Stimulated activated CD4-positive, alpha-beta T cell treated with anti-CD3 and anti-CD28 coated beads, Interleukin-15, amount 100 ng/mL, for 48 hours (primary cell): ENCODE results near the gene IL1RAPL1.

Experiments
- DNase-seq, 2 donors: peaks; one replicate each; pipeline ENCODE4 v3.0.0-alpha.2; 2020; ENCODE audit warnings: low read depth in 2 of 2

IL1RAPL1 gene

GRCh38 chrX:28969126-28969525, 381.9 kb downstream of the IL1RAPL1 start:
- no peak for DNase-seq

DNA sequence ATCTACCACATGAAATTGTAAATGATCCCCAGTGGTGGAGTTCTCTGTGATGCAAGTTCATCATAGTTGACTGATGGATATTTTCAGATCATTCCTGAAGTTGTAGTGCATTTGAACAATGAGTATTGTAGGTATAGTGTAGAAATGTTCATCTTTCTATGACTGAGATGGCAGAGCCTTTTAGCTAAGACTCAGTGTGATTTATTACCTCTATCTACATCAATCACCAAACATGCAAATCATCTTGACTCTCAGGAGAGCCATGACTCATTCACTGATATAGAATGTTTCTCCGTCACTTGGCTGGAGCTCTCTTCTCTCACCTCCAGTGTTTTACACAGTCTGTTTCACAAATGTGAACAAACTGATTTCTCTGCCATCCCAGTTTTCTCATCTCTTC, 392.6 kb downstream of the IL1RAPL1 start:
- DNase-seq = no peak

DNA sequence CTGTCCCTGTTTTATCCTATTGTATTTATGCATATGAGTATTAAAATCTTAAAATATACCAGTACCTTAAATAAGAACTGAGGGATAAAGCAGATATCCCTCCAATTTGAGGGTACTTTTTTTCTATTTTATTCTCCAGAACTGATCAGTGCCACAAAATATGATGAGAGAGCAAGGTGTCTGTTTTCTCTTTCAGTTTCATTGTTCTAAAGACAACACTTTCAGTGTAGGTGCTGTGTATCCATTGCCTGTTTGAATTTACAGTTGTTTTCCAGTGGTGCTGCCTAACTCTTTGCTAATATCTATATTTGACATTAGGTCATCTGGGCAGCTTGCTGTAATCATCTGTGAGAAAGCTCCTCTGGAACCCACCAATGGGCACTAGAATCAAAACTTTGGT, 394.7 kb downstream of the IL1RAPL1 start:
- DNase-seq = no peak

- DNase-seq = no peak
These were observed 401.0 kb downstream of the IL1RAPL1 start for GRCh38 chrX:28988246-28988645.

DNA sequence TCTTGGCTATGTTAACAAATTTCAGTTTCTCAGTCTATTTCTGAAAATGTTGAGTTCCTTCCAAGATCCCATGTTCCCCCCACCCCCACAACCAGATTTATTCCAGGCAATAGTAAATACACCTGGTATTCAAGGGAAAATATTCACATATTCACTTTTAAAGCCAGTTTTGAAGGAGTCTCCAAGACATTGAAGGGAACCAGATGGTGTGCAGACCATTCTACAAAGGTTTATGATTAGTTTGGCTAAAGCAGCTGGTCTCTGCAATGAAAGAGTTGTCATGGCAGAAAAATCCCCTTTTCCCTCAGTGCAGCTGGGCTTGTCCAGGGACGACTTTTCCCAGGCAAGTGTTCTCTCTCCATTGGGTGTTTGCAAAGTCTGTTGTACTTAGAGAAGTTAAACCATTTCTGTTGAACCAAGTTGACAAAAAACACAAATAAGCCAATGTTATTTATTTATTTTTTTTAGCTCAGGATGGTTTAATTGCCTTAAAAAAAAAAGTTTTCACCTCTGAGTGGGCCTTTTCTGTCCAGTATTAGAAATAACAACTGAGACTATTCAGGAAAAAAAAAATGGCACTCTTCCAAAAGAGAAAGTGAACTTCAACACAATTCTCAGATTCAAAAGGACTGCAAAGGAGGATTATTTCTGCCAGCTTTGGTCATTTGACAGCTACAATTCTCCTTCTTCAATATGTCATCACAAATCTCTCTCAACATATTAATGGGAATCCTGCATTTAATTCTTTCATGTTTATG, 410.6 kb downstream of the IL1RAPL1 start:
- DNase-seq = no peak

- DNase-seq = no peak
These were observed 411.4 kb downstream of the IL1RAPL1 start for GRCh38 chrX:28998609-28999135.

- no peak for DNase-seq
These were observed 425.6 kb downstream of the IL1RAPL1 start for GRCh38 chrX:29012867-29013266.

GRCh38 chrX:29023207-29023606, 436.0 kb downstream of the IL1RAPL1 start:
- DNase-seq = no peak

DNA sequence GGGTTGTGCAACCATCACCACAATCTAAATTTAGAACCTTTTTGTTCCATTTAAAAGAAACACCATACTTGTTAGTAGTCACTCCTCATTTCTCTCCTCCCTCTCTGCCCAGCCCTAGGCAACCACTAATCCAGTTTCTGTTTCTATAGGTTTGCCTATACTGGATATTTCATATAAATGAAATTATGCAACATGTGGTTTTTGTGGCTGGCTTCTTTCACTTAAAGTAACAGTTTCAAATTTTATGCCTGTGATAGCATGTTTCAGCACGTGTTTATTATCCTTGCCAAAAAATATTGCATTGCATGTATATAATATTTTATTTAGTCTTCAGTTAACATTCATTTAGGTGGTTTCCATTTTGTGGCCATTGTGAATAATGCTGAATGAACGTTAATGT, 437.6 kb downstream of the IL1RAPL1 start:
- no peak for DNase-seq

- DNase-seq = no peak
These were observed 452.3 kb downstream of the IL1RAPL1 start for GRCh38 chrX:29039501-29039900.

GRCh38 chrX:29040160-29040559, 452.9 kb downstream of the IL1RAPL1 start:
- DNase-seq = no peak

DNA sequence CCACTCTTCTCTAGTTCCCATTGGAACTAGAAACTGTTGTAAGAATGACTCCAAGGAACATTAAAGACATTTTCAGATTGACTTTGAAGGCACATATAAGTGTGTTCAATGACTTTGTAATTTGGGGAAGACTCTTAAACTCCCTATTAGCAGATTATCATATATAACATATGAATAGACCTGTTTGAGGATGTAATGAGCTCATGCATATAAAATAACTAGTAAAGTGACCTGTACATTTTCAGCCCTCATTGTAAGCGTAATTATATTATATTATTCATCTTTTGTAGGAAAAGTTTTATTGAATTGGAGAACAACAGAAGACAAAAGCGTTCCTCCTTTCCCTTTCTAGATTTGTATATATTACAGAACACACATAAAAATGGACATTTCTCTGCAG, 455.1 kb downstream of the IL1RAPL1 start:
- DNase-seq = no peak

DNA sequence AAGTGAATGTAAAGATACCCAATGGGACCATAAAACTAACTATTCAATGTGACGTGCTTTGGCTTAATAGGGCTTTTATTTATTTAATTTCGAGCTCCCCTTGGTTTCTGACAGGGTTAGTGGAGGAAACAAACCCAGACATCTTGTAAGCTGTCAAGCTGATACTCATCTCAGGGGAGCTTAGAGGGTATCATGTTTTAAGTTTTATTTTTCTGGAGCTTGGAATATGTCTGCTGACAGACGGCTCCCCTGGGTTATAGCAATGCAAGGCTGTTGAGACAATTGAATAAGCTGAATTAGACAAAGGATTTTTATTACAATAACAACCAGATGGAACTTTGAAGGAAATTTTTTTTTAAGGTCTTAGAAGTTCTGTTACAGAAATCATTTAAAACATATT, 456.5 kb downstream of the IL1RAPL1 start:
- no peak for DNase-seq

DNA sequence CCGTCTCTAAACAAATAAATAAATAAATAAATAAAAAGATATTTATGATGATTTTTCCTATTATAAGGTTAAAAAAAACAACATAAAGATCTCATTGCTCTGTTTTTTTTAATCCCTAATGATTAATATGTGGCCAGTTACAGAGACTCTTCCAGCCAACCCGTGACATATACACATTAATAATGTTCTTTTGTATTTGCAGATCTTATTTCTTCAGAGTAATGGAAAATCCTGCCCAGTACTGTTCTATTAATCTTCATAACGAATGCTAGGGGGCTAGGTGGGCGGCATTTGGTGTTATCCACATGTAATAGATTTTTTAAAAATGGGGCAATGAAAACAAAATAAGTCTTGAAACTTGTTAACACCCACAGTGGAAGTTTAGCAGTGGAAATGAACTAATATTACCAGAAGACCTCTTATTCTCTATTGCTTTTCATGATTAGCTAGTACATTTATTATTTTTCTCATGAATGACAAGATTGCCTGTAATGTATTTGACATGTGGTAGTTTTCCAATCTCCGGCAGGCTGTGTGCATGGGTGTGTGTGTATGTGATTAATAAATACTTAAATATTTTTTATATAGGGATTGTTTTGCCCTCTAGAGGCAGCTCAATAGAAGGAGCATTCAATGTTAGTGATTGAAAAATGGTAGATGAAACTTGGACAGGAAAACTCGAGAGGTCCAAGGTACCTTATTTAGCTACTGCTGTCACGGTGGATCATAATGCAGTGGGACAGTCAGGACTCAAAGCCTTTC, 457.4 kb downstream of the IL1RAPL1 start:
- DNase-seq = no peak

- no peak for DNase-seq
These were observed 478.2 kb downstream of the IL1RAPL1 start for GRCh38 chrX:29065477-29065876.

DNA sequence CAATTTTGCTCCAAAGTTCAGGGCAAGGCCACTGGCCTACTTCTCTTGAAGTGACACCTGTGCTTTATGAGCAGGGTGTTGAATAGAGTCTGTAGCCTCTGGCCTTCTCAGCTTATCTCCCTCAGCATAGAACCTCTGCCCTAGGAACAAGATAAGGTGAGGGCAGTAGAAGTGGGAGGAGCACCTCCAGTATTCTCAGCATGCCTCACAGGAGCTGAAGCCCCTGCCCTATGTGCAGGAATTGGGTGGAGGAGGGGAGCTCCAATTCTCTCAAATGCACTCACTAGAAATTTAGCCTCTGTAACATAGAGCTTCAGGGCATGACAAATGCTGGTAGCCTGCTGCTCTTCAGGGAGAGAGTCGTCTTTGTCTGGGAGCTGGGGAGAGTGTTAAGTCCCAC, 479.3 kb downstream of the IL1RAPL1 start:
- no peak for DNase-seq

DNA sequence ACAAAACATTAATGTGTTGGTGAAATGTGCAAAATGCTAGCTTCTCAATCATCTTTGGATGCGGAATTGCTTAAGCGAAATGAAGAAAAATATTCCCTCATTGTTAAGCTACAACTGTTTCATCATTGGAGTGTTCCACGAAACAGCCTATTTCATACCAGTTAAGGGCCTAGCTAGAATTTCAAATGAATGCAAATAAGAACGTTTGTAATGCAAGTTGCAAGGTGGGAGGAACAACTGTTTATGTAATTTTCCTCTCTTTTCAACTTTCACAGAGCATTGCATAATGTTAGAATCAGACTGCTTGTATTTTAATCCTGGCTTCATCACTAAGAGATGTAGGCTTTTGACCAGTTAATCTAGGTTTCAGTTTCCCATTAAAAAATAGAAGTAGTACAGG, 480.1 kb downstream of the IL1RAPL1 start:
- DNase-seq = no peak

DNA sequence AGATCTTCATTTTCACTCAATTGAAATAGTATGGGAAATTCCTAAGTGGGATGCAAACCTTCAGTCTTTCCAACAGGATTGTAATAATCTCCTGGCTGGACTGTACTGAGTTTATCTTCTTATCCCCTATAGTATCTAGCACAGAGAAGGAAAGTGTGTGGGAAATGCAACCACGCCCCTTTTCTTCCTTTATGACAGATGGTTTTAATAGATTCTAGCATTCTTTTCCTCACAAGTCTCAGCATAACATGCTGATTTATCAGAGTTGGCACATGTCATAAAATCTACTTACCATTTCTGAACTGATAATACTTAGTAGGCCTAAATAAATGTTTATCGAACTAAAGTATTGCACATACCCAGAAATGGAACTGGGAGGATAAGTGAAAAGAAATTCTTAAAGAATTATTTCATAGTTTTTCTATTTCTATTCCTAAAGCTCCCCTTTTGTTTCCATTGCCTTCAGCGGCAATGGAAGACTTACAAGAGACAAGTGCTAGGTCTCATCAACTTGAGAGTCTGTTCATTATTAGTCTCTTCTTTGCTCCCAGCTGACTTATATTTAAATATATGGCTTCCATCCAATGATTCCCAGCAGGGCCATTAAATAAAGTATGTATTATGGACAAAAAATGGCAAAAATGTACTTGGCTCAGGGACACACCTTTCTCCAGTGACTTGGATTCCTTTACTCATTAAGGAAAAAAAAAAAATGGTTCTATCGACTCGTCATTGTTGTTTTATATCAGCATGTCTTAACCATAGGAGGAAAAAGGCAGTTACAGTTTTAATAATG, 484.5 kb downstream of the IL1RAPL1 start:
- DNase-seq = no peak

DNA sequence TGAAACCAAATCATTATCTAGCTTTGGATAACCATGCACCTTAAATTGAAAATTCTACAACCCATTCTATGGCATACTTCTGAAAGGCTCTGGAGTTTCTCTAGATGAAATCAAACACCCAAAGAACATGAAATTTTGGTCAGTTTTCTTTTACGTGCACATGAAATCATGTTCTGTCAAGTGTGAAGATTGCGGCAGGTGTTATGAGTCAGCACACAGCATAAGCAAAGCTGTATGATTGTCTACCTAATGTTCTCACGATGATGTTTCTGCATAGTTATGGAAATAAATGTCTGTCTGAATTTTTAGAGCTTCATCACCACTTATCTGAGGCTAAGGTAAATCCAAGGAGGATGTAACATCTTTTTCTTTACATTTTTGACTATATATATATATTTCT, 495.3 kb downstream of the IL1RAPL1 start:
- no peak for DNase-seq

DNA sequence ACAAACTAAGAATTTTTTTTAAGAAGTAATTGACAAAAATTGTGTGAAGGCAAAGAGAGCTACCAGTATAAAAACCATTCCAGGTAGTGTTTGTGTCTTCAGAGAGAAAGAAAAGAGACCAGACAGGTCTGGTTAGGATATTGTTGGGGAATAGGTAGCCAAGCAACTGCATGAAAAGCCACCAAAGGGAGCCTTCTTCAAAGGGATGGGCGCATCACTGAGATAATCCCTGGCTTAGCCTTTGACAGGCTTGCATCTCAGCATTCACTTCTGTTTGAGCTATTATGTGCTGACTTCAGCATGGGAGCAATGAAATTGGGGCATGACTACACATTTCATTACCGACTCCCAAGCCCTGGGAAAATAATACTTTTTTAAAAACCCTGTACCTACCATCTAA, 496.6 kb downstream of the IL1RAPL1 start:
- no peak for DNase-seq

- DNase-seq = no peak
These were observed 503.6 kb downstream of the IL1RAPL1 start for GRCh38 chrX:29090811-29091210.

DNA sequence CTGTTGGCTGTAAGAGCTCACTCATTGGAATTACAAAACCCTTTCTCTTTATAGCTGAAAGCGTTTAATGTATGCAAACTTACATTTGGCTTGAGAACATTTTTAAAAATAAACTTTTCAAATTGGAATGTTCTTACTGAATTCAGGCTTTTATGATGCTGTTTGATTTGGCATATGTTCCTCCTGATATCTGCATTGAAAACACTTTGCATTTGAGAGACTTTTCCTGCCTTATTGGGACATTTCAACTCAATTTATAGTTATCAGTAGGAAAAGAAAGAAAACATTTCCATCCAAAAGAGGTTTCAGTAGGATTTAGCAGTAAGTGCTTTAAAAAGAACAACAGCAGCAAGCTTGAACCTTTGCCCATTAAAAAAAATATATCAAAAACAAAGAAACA, 520.0 kb downstream of the IL1RAPL1 start:
- DNase-seq = no peak
